HCEC 1CT (cell line): ENCODE data around the gene HASPIN.

Experiments used
- DNase-seq: peaks from one replicate; pipeline ENCODE4 v3.0.0-alpha.2; 2017

The HASPIN gene

GRCh38 chr17:3739422-3740124 is 15.9 kb downstream of the HASPIN start:
- no peak for DNase-seq

GRCh38 chr17:3740611-3741073 is 16.9 kb downstream of the HASPIN start:
- DNase-seq: no peak

GRCh38 chr17:3744014-3744413 is 20.3 kb downstream of the HASPIN start:
- peak; percentile 53 for DNase-seq

GRCh38 chr17:3745071-3745470 is 21.4 kb downstream of the HASPIN start:
- no peak for DNase-seq

- no peak for DNase-seq
Measured at GRCh38 chr17:3747805-3748204, 24.1 kb downstream of the HASPIN start.

- DNase-seq: no peak
Measured at GRCh38 chr17:3748576-3748975, 24.9 kb downstream of the HASPIN start.

GRCh38 chr17:3750296-3750695 is 26.6 kb downstream of the HASPIN start:
- DNase-seq: no peak

- no peak for DNase-seq
Measured at GRCh38 chr17:3750926-3751325, 27.2 kb downstream of the HASPIN start.

GRCh38 chr17:3751836-3752235 is 28.1 kb downstream of the HASPIN start:
- no peak for DNase-seq

GRCh38 chr17:3753624-3754023 is 29.9 kb downstream of the HASPIN start:
- DNase-seq: no peak

GRCh38 chr17:3754066-3754457 is 30.4 kb downstream of the HASPIN start:
- DNase-seq: no peak

- no peak for DNase-seq
Measured at GRCh38 chr17:3754458-3755334, 31.0 kb downstream of the HASPIN start.

- no peak for DNase-seq
Measured at GRCh38 chr17:3755335-3756030, 31.8 kb downstream of the HASPIN start.

- DNase-seq: no peak
Measured at GRCh38 chr17:3759597-3760216, 36.0 kb downstream of the HASPIN start.

GRCh38 chr17:3761036-3761917 is 37.6 kb downstream of the HASPIN start:
- DNase-seq: no peak

GRCh38 chr17:3761918-3762380 is 38.2 kb downstream of the HASPIN start:
- DNase-seq: no peak

- no peak for DNase-seq
Measured at GRCh38 chr17:3762922-3763776, 39.4 kb downstream of the HASPIN start.

GRCh38 chr17:3763777-3764170 is 40.1 kb downstream of the HASPIN start:
- no peak for DNase-seq

- DNase-seq: no peak
Measured at GRCh38 chr17:3765981-3766380, 42.3 kb downstream of the HASPIN start.

- DNase-seq: no peak
Measured at GRCh38 chr17:3766779-3767178, 43.1 kb downstream of the HASPIN start.

- no peak for DNase-seq
Measured at GRCh38 chr17:3768341-3768740, 44.6 kb downstream of the HASPIN start.
